Measurements from ENCODE around the gene FAM90A26. TPM values are rescaled to one million over a fixed set of nuclear protein-coding genes. Genes with fewer than 3 reads are reported as not detected.
A peak's percentile ranks its signal among the peaks of the same experiment; 100 is the strongest.
"Not testable (repeated sequence)": the region's sequence is repeated elsewhere in the genome, so short reads cannot be mapped to it uniquely, and the experiment has no call there.

Gene FAM90A26
- polyA plus RNA-seq, 2 of the 4 experiments (the other 2 are of a cell fraction) = not detected

GRCh38 chr4:9141050-9141449, 29.2 kb upstream of the FAM90A26 start:
- H3K9me3 ChIP-seq; CTCF ChIA-PET; H3K4me1 ChIP-seq; POLR2A ChIA-PET; H3K4me2 ChIP-seq; FAIRE-seq; DNase-seq (ENCODE audit: low read depth in 1 of 2, low spot score in 1 of 2); H3K4me3 ChIP-seq; H3K27ac ChIP-seq; ATAC-seq: not testable (repeated sequence)
- peak; percentile 70 for TF ChIP-seq MAFK (IDR thresholded peaks at IDR 0.05; ENCODE audit: partially characterized antibody)
- WGBS (ENCODE audit: missing lambda C conversion rate) = 77% methylated on average over 11 of the region's 11 CpGs

- WGBS (ENCODE audit: missing lambda C conversion rate) = 60% methylated on average over 5 of the region's 6 CpGs
- ATAC-seq; H3K4me3 ChIP-seq; H3K4me1 ChIP-seq; H3K27ac ChIP-seq; DNase-seq (ENCODE audit: low read depth in 1 of 2, low spot score in 1 of 2); H3K9me3 ChIP-seq; POLR2A ChIA-PET; FAIRE-seq; CTCF ChIA-PET; H3K4me2 ChIP-seq: not testable (repeated sequence)
Observed at GRCh38 chr4:9142786-9143185, 27.4 kb upstream of the FAM90A26 start.

DNA sequence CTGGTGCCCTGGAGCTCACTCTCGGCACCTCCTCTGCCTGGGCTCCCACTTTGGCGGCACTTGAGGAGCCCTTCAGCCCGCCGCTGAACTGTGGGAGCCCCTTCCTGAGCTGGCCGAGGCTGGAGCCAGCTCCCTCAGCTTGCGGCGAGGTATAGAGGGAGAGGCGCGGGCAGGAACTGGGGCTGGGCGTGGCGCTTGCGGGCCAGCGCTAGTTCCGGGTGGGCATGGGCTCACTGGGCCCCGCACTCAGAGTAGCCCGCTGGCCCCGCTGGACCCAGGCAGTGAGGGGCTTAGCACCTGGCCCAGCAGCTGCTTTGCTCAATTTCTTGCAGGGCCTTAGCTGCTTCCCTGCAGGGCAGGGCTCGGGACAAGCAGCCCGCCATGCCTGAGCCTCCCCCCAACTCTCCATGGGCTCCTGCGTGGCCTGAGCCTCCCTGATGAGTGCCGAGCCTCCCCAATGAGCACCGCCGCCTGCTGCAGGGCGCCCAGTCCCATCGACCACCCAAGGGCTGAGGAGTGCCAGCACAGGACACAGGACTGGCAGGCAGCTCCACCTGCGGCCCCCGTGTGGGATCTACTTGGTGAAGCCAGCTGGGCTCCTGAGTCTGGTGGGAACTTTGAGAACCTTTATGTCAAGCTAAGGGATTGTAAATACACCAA, 26.7 kb upstream of the FAM90A26 start:
- Histone ChIP-seq H3K4me3 (no peak overlapping the region), H3K9me3 (no peaks in the 10 kb centered on the region), H3K4me2 (no peak overlapping the region), H3K27ac (no peak overlapping the region), H3K4me1 (no peaks in the 10 kb centered on the region)
- WGBS (ENCODE audit: missing lambda C conversion rate) = 86% methylated on average over 15 of the region's 27 CpGs
- ChIA-PET CTCF (no interaction called here), POLR2A (no interaction called here)
- DNase-seq (ENCODE audit: low read depth in 1 of 2, low spot score in 1 of 2) (no peak), FAIRE-seq (no peak), ATAC-seq (no peak)
- TF ChIP-seq, protein P1, sequence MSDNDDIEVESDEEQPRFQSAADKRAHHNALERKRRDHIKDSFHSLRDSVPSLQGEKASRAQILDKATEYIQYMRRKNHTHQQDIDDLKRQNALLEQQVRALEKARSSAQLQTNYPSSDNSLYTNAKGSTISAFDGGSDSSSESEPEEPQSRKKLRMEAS (IDR thresholded peaks at IDR 0.05) = no peak
- no peak for TF ChIP-seq EP300 (IDR thresholded peaks at IDR 0.05)
- no peak for TF ChIP-seq HOXB13 (CRISPR knock-in tag; IDR thresholded peaks at IDR 0.05; ENCODE audit: low read depth)
- no peak for TF ChIP-seq EHF (CRISPR knock-in tag; IDR thresholded peaks at IDR 0.05)
- no peak for TF ChIP-seq NPAS2 (CRISPR knock-in tag; IDR thresholded peaks at IDR 0.05; ENCODE audit: borderline replicate concordance)
- TF ChIP-seq HEYL (CRISPR knock-in tag; IDR thresholded peaks at IDR 0.05) = no peak
- TF ChIP-seq, protein P2, sequence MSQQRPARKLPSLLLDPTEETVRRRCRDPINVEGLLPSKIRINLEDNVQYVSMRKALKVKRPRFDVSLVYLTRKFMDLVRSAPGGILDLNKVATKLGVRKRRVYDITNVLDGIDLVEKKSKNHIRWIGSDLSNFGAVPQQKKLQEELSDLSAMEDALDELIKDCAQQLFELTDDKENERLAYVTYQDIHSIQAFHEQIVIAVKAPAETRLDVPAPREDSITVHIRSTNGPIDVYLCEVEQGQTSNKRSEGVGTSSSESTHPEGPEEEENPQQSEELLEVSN (IDR thresholded peaks at IDR 0.05; ENCODE audit: borderline replicate concordance, low read depth) = no peak
- TF ChIP-seq FOSB (CRISPR knock-in tag; IDR thresholded peaks at IDR 0.05) = no peak
- TF ChIP-seq MAZ (IDR thresholded peaks at IDR 0.05; ENCODE audit: borderline replicate concordance, low read depth, low read length) = no peak
- no peak for TF ChIP-seq POLR2A (IDR thresholded peaks at IDR 0.05; ENCODE audit: low read length)
- TF ChIP-seq TP53 (CRISPR knock-in tag; IDR thresholded peaks at IDR 0.05) = no peak
- no peak for TF ChIP-seq EHMT2 (IDR thresholded peaks at IDR 0.05; ENCODE audit: low read depth)
- no peak for TF ChIP-seq CBX8 (IDR thresholded peaks at IDR 0.05)

- DNase-seq (ENCODE audit: low read depth in 1 of 2, low spot score in 1 of 2) (no peak), FAIRE-seq (no peak), ATAC-seq (no peak)
- Histone ChIP-seq H3K4me1 (no peaks in the 10 kb centered on the region), H3K4me3 (no peak overlapping the region), H3K9me3 (no peaks in the 10 kb centered on the region), H3K27ac (no peak overlapping the region), H3K4me2 (no peak overlapping the region)
- TF ChIP-seq ZC3H11A (IDR thresholded peaks at IDR 0.05) (no peak), CBX8 (IDR thresholded peaks at IDR 0.05) (no peak), ZFP36 (IDR thresholded peaks at IDR 0.05; ENCODE audit: borderline replicate concordance, partially characterized antibody) (no peak), MAZ (IDR thresholded peaks at IDR 0.05; ENCODE audit: borderline replicate concordance, low read depth, low read length) (no peak), KDM1A (IDR thresholded peaks at IDR 0.05; ENCODE audit: low read depth) (no peak), ZSCAN20 (CRISPR knock-in tag; IDR thresholded peaks at IDR 0.05) (no peak), HDAC2 (IDR thresholded peaks at IDR 0.05) (no peak), BHLHE40 (IDR thresholded peaks at IDR 0.05; ENCODE audit: low read depth, low read length) (no peak), TFCP2L1 (CRISPR knock-in tag; IDR thresholded peaks at IDR 0.05) (no peak), USF2 (IDR thresholded peaks at IDR 0.05) (no peak), CBX2 (IDR thresholded peaks at IDR 0.05; ENCODE audit: borderline replicate concordance, low read depth) (no peak), GATA3 (IDR thresholded peaks at IDR 0.05; ENCODE audit: borderline replicate concordance) (no peak), EHMT2 (IDR thresholded peaks at IDR 0.05; ENCODE audit: low read depth) (no peak), NPAS2 (CRISPR knock-in tag; IDR thresholded peaks at IDR 0.05; ENCODE audit: borderline replicate concordance) (no peak), SREBF2 (IDR thresholded peaks at IDR 0.05) (no peak), MAFK (IDR thresholded peaks at IDR 0.05; ENCODE audit: partially characterized antibody) (no peak)
- ChIA-PET CTCF (no interaction called here), POLR2A (no interaction called here)
- 74% methylated on average over 9 of the region's 9 CpGs for WGBS (ENCODE audit: missing lambda C conversion rate)
Observed at GRCh38 chr4:9146967-9147366, 23.2 kb upstream of the FAM90A26 start.

- H3K4me3 ChIP-seq; H3K27ac ChIP-seq; H3K4me1 ChIP-seq; CTCF ChIA-PET; ATAC-seq; POLR2A ChIA-PET; DNase-seq (ENCODE audit: low read depth in 1 of 2, low spot score in 1 of 2); H3K4me2 ChIP-seq; FAIRE-seq; H3K9me3 ChIP-seq: not testable (repeated sequence)
- 100% methylated on average over 3 of the region's 4 CpGs for WGBS (ENCODE audit: missing lambda C conversion rate)
Observed at GRCh38 chr4:9147368-9147767, 22.8 kb upstream of the FAM90A26 start.
